Activated naive CD8-positive, alpha-beta T cell treated with anti-CD3 and anti-CD28 coated beads, Interleukin-2, amount 50 U/mL, for 16 hours (primary cell): ENCODE data around the gene PRKCD.

Source experiments
- DNase-seq: peaks from one replicate; pipeline ENCODE4 v3.0.0-alpha.2; 2020; ENCODE audit warnings: low read depth, low spot score

The PRKCD gene

DNA sequence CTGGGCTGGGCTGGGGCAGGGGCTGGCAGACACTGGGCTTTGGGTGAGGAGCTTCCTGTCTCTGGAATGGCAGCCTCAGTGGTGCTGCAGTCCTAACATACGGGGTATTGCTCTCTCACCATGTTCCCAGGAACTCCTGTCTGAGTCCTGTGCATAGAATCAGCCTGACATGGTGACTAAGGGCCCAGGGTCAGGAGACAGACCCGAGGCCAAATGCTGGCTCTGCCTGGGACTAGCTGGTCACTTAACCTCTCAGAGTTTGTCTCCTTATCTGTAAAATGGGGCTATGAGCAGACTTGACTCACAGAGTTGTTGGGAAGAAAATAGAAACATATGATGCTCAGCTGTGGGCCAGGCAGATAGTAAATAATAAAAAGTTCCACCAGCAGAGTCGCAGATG is 28.3 kb downstream of the PRKCD start:
- no peak for DNase-seq

DNA sequence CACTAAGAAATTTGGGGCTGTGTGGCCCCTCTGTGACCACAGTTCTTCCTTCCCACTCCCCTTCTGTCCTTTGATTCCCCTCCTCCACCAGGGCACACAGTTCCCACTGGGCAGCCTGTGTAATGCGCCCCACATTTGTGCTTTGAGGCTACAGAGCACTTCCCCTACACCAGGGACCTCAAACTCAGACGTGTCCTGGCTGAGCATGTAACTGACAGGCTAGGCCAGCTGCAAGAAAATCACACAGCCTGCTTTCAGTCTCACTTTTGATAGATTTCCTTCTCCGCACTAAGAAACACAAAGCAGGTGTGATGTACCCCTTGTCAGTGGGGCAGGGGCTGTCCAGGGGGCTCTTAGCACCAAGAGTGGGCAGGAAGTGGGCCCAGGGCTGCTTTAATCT is 29.6 kb downstream of the PRKCD start:
- no peak for DNase-seq

GRCh38 chr3:53191836-53192480 is 30.9 kb downstream of the PRKCD start:
- no peak for DNase-seq

GRCh38 chr3:53192608-53193007 is 31.6 kb downstream of the PRKCD start:
- no peak for DNase-seq

DNA sequence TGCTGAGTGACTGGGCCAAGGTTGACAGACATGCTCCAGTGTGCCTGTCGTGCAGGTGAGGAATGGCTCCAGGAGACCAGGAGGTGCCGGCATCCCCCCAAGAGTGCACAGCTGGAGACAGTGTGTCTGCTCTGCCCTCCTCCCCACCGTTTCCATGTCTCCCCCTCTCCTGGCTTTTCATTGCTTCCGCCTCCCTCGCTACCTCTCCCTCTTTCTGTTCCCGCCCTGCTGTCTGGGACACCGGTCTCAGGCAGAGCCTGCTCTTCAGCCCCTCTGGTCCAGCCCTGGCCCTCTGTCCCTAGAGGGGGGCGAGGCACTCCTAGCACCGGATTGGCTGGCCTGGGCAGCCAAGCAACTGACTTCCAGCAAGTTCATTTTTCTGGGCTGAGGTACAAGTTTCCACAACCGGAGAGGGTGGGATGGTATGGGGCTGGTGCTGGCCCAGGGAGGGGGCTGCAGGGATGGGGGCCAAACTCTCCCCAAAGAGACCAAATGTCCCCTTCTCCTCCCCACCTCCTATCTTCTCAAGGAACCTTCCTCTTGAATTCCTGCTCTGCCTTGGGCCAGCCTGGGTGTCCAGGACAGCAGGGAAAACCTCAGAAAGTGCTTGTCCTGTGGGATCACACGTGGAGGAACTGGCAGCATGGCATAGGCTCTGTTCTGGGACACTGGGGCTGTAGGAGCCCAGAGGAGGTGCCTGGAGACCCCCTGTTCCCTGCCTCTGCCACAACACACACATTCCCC is 32.6 kb downstream of the PRKCD start:
- DNase-seq, result no peak

GRCh38 chr3:53194210-53195065 is 33.4 kb downstream of the PRKCD start:
- no peak for DNase-seq

- DNase-seq, result no peak
These were observed 34.0 kb downstream of the PRKCD start for GRCh38 chr3:53195066-53195450.

DNA sequence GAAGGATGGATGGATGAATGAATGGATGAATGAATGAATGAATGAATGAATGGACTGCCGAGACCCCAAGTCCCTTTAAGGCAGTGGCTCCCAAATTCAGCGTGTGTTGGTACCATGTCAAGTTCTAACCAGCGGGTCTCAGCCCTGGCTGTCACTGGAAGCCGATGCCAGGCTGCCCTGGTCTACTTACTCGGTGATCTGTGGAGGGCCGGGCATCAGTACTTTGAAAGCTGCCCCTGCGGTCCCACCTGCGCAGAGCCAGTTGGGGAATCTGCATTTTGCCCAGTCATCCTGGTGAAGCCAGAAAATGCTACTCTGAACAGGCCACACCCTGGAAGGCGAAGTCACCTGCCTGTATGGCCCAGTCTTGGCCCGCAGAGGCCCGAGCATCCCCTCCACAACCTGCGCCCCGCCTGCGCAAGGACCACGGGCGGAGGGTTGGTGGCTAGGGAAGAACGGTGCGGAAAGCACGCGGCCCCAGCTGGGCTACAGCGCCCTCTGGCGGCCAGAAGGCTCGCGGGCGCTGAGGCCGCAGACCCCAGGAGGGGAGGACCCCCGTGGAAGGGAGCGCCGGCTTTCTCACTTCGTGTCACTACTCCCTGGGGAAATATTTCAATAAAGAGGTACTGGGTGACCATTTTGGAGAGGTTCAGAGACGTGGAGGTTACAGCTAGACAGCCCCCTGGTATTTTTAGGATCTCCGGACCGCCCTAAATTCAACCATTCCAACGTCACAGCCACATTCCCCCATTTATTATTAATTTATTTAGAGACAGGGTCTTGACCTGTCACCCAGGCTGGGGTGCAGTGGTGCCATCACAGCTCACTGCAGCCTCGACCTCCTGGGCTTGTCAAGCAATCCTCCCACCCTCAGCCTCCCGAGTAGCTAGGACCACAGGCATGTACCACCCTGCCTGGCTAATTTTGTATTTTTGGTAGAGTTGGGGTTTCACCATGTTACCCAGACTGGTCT is 34.9 kb downstream of the PRKCD start:
- peak; percentile 9 for DNase-seq

GRCh38 chr3:53196575-53197407 is 35.8 kb downstream of the PRKCD start:
- no peak for DNase-seq

DNA sequence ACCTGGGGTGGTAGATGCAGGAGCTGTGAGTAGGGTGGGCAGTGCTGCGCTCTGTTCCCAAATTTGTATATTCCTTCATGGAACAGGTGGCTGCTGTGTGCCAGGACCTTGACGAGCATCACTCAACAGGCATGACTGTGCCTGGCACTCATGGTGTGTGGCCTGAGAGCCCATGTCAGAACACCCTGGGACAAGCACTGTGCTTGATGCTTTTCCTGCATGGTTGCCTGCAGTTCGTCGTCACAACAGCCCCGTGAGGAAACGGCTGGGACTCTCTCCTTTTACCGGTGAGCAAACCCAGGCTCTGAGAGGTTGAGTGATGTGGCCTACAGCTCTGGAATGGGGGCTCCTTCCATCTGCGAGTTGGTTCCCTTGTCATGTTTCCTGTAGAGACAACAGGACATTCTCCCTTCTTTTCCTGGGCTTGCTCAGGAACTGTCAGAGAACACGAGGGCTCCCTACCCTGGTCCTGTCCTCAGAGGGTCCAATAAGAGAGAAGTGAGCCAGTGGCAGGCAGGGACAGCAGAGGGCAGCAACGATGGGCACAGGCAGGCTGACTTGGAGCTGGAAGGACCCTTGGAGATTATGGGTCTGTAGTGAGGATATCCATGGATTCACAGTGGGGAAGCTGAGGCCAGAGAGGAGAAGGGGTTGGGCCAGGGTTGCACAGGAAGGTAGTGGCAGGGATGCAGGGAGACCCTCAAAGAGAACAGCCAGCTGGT is 37.4 kb downstream of the PRKCD start:
- no peak for DNase-seq

DNA sequence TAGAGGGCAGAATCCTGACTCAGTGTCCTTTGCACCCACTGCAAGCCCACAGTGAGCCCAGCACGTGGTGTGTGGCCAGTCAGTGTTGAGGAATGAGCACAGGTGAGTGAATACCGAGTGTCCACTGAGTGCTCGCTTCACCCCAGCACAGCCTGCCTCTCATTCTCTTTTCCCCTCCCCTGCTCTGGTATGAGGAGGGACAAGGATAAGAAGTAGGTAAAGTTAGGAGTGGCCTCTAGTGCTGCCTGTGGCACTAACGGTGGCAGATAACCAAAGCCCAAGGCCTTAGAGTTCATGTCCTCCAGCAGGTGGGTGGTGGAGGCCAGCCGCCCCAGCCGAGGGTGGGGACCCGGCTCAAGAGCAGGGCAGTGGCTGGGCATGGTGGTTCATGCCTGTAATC is 38.0 kb downstream of the PRKCD start:
- DNase-seq, result no peak

- no peak for DNase-seq
These were observed 38.8 kb downstream of the PRKCD start for GRCh38 chr3:53199834-53200233.

- no peak for DNase-seq
These were observed 39.8 kb downstream of the PRKCD start for GRCh38 chr3:53200501-53201498.

DNA sequence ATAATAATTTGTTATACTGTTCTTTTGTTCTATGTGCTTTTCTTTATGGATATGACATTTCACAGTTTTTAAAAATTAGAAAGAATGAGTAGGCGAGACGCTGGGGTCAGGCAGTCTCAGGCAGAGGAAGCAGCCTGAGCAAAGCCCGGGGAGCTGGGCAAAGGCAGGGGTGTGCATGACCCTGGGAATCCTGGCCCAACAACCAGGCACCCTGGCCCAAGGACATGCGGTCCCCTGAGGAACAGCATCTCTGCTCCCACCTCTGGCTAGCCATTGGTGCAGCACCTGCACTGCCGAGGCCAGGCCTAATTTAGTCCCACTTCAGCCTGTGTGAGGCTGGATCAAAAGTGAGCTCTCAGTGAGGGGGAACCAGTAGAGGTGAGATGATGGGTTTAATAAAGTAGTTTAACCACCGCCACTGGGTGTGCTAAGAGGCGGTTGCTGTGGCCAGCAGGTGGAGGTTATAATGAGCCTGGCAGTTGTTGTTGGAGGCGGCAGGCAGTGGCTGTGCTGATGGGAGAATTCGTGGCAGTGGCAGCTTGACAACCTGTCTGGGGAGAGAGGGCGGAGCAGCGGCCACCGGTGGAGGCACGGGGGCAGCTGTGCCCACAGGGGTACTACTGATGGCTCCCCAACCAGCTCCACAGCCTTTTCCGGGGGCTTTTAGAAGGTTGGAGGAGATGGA is 41.5 kb downstream of the PRKCD start:
- no peak for DNase-seq

DNA sequence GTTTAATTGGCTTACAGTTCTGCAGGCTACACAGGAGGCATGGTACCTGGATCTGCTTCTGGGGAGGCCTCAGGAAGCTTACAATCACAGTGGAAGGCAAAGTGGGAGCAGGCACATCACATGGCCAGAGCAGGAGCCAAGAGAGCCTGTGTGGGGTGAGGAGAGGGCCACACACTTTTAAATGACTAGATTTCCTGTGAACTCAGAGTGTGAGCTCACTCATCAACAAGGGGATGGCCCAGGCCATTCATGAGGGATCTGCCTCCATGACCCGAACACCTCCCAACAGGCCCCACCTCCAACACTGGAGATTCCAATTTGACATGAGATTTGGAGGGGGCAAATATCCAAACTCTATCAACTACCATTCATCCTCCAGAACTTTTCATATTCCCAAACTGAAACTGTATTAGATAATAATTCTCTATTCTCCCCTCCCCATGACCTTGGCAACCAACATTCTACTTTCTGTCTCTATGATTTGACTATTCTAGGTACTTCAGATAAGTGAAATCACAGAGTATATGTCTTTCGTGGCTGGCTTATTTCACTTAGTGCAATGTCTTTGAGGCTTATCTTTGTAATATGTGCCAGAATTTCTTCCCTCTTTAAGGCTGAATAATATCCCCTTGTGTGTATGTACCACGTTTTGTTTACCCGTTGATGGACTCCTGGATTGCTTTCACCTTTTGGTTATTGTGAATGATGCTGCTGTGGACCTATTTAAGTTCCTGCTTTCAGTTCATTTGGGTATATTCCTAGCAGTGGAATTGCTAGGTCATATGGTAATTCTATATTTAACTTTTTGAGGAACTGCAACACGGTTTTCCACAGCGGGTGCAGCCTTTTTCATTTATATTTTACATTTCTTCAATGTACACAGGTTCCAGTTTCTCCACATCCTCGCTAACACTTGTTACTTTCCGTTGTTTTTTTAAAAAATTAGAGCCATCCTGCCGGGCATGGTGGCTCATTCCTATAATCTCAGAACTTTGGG is 51.0 kb downstream of the PRKCD start:
- no peak for DNase-seq

- DNase-seq, result no peak
These were observed 52.3 kb downstream of the PRKCD start for GRCh38 chr3:53213276-53213675.

DNA sequence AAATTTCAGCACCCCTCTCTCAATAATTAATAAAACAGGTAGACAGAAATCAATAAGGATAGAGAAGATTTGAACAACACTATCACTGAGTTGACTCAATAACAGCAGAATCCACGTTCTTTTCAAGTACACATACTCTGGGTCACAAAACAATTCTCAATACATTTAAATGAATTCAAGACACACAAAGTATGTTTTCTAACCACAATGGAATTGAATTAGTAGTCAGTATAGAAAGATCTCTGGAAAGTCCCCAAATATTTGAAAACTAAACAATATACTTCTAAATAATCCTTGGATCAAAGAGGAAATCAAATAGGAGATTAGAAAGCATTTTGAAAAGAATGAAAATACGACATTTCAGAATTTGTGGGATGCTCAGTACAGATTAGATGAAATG is 54.8 kb downstream of the PRKCD start:
- no peak for DNase-seq
